Endothelial cell of umbilical vein (primary cell): Measurements from ENCODE around the gene PTPRO.

Experiments
- CTCF ChIP-seq, 2 donors: IDR thresholded peaks; 1 replicate in 1 of 2; 2 replicates in 1 of 2; pipeline ENCODE4 v1.5.1; 2011; ENCODE audit warnings: low read length in 2 of 2, mild to moderate bottlenecking in 2 of 2, moderate library complexity in 2 of 2, control low read depth in 1 of 2, inconsistent platforms in 1 of 2, low read depth in 1 of 2; ENCODE audit not compliant: insufficient read depth in 1 of 2; ENCODE audit errors: extremely low read depth in 1 of 2
- EZH2 ChIP-seq: IDR thresholded peaks from 2 replicates; pipeline ENCODE4 v1.6.1; 2012; ENCODE audit warnings: borderline replicate concordance, low read depth, mild to moderate bottlenecking, moderate library complexity, low read length, inconsistent platforms; ENCODE audit not compliant: severe bottlenecking
- JUN ChIP-seq: IDR thresholded peaks from 2 replicates; pipeline ENCODE4 v1.6.1; 2011; ENCODE audit warnings: borderline replicate concordance, low read depth; ENCODE audit not compliant: insufficient read length, insufficient read depth
- POLR2AphosphoS5 ChIP-seq: IDR thresholded peaks from 2 replicates; pipeline ENCODE4 v1.6.1; 2012; ENCODE audit warnings: low read depth, mild to moderate bottlenecking, control low read depth, low read length, moderate library complexity; ENCODE audit not compliant: insufficient read depth

DNA sequence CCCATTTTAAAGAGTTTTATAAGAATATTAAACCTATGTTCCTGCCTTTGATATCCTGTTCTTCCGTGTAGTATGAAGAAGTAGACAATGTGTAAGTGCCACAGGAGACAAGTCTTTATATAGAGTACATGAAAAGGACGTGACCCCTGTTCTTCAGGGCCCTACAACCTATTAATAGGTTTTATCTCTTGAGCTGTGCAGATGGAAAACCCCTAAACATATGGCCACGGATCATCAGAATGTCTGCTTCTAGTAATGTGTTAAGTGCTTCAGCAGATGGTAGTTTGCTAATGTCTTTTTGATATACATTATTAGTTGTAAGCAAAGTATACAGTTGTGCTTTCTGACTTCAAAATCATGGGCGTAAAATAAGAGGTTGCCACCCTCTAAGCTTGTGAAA lies 228.5 kb downstream of the PTPRO start:
- TF ChIP-seq POLR2AphosphoS5 (no peak), CTCF (IDR thresholded peaks at IDR 0.05; ENCODE audit: extremely low read depth in 1 of 2, insufficient read depth in 1 of 2, low read depth in 1 of 2, low read length in 2 of 2) (no peak), EZH2 (no peak), JUN (no peak)
